Astrocyte (in vitro differentiated cells and primary cell): ENCODE data around the gene MAGI1. TPM values are rescaled to one million over a fixed set of nuclear protein-coding genes. Genes with fewer than 3 reads are reported as not detected.

Experiments used
- DNase-seq: peaks from one replicate; pipeline ENCODE4 v3.0.0-alpha.2; 2010; ENCODE audit warnings: low read depth
- FAIRE-seq: peaks from 2 replicates; lab custom pipeline; 2011; peaks lifted over from hg19 to GRCh38; lab: Jason Lieb, UNC
- H2AFZ ChIP-seq: 2 replicates; pipeline ENCODE4 v1.6.0; 2012; ENCODE audit warnings: low read depth, low read length, inconsistent platforms
- H3K27ac ChIP-seq: 2 replicates; pipeline ENCODE4 v1.5.1; 2011; ENCODE audit warnings: low read depth, low read length, inconsistent platforms
- H3K27me3 ChIP-seq: 2 replicates; pipeline ENCODE4 v1.6.0; 2011; ENCODE audit warnings: low read length, inconsistent platforms; ENCODE audit not compliant: insufficient read depth
- H3K36me3 ChIP-seq: 2 replicates; pipeline ENCODE4 v1.5.1; 2011; ENCODE audit warnings: low read length, inconsistent platforms; ENCODE audit not compliant: insufficient read depth
- H3K4me1 ChIP-seq: 2 replicates; pipeline ENCODE4 v1.5.1; 2011; ENCODE audit warnings: low read length, inconsistent platforms; ENCODE audit not compliant: insufficient read depth
- H3K4me2 ChIP-seq: 2 replicates; pipeline ENCODE4 v1.6.0; 2012; ENCODE audit warnings: low read length, inconsistent platforms
- H3K4me3 ChIP-seq: 2 replicates; pipeline ENCODE4 v1.5.1; 2011; ENCODE audit warnings: low read depth, mild to moderate bottlenecking, low read length, inconsistent platforms; ENCODE audit not compliant: insufficient read depth
- H3K79me2 ChIP-seq: 2 replicates; pipeline ENCODE4 v1.6.0; 2012; ENCODE audit warnings: mild to moderate bottlenecking, low read length, inconsistent platforms; ENCODE audit not compliant: insufficient read depth
- H3K9ac ChIP-seq: 2 replicates; pipeline ENCODE4 v1.6.0; 2012; ENCODE audit warnings: mild to moderate bottlenecking, low read length, inconsistent platforms
- H3K9me3 ChIP-seq: 2 replicates; pipeline ENCODE4 v1.5.1; 2012; ENCODE audit warnings: low read depth, mild to moderate bottlenecking, low read length, inconsistent platforms; ENCODE audit not compliant: insufficient read depth
- H4K20me1 ChIP-seq: 2 replicates; pipeline ENCODE4 v1.6.0; 2012; ENCODE audit warnings: low read length, inconsistent platforms; ENCODE audit not compliant: insufficient read depth
- H3K27ac Mint-ChIP-seq: one replicate; pipeline ENCODE4 v1.8.0; 2021; ENCODE audit warnings: mild to moderate bottlenecking, mixed read lengths; ENCODE audit not compliant: unreplicated experiment
- H3K27me3 Mint-ChIP-seq: one replicate; pipeline ENCODE4 v1.8.0; 2021; ENCODE audit warnings: low read depth, mixed read lengths; ENCODE audit not compliant: unreplicated experiment
- H3K36me3 Mint-ChIP-seq: one replicate; pipeline ENCODE4 v1.8.0; 2021; ENCODE audit warnings: low read depth, mixed read lengths; ENCODE audit not compliant: unreplicated experiment
- H3K4me1 Mint-ChIP-seq: one replicate; pipeline ENCODE4 v1.8.0; 2021; ENCODE audit warnings: low read depth, mixed read lengths; ENCODE audit not compliant: unreplicated experiment
- H3K4me3 Mint-ChIP-seq: one replicate; pipeline ENCODE4 v1.8.0; 2021; ENCODE audit warnings: mild to moderate bottlenecking, moderate library complexity, mixed read lengths; ENCODE audit not compliant: unreplicated experiment
- H3K9me3 Mint-ChIP-seq: one replicate; pipeline ENCODE4 v1.8.0; 2021; ENCODE audit warnings: mild to moderate bottlenecking, mixed read lengths; ENCODE audit not compliant: unreplicated experiment
- CTCF ChIP-seq: IDR thresholded peaks from 2 replicates; pipeline ENCODE4 v1.5.1; 2011; ENCODE audit warnings: low read depth, mild to moderate bottlenecking, inconsistent platforms, low read length, moderate library complexity; ENCODE audit not compliant: insufficient read depth
- EZH2 ChIP-seq: IDR thresholded peaks from 2 replicates; pipeline ENCODE4 v1.6.1; 2012; ENCODE audit warnings: mild to moderate bottlenecking, low read length, inconsistent platforms; ENCODE audit not compliant: insufficient read depth
- total RNA-seq: library from RNA; stranded (reverse); gene quantifications from 2 replicates; pipeline ENCODE4 v1.2.1, GENCODE V29; 2021

Gene MAGI1
- total RNA-seq, 1 donor from 2014 or later = 31.8 TPM

- H3K4me3 Mint-ChIP-seq = no peak overlapping the region
- FAIRE-seq = no peak
Observed at GRCh38 chr3:65927576-65927975, 111.1 kb downstream of the MAGI1 start.

GRCh38 chr3:65925254-65925954, 113.3 kb downstream of the MAGI1 start:
- DNase-seq = no peak
- H3K9me3 Mint-ChIP-seq = no peaks in the 10 kb centered on the region
- H3K36me3 ChIP-seq = no peaks in the 10 kb centered on the region
- no peaks in the 10 kb centered on the region for H3K9me3 ChIP-seq
- H3K36me3 Mint-ChIP-seq = no peaks in the 10 kb centered on the region
- no peak for FAIRE-seq
- H3K4me3 Mint-ChIP-seq = no peak overlapping the region
- peaks cover 26% of the 10 kb centered on the region for H3K4me1 Mint-ChIP-seq
- TF ChIP-seq CTCF = no peak
- no peak for TF ChIP-seq EZH2
- no peak overlapping the region for H3K9ac ChIP-seq
- H3K27ac Mint-ChIP-seq = no peak overlapping the region
- peaks cover 14% of the 10 kb centered on the region for H3K79me2 ChIP-seq
- H3K27me3 Mint-ChIP-seq = peaks cover 6% of the 10 kb centered on the region
- H4K20me1 ChIP-seq = peaks cover 55% of the 10 kb centered on the region
- no peak overlapping the region for H3K4me3 ChIP-seq
- no peak overlapping the region for H2AFZ ChIP-seq
- no peak overlapping the region for H3K4me2 ChIP-seq
- no peaks in the 10 kb centered on the region for H3K27me3 ChIP-seq
- no peak overlapping the region for H3K27ac ChIP-seq
- H3K4me1 ChIP-seq = peaks cover 13% of the 10 kb centered on the region

More at GRCh38 chr3:65927576-65927975, 111.1 kb downstream of the MAGI1 start:
- Mint-ChIP-seq H3K36me3 (no peaks in the 10 kb centered on the region), H3K27ac (no peak overlapping the region), H3K27me3 (peaks cover 6% of the 10 kb centered on the region), H3K9me3 (peaks cover 2% of the 10 kb centered on the region), H3K4me1 (peaks cover 18% of the 10 kb centered on the region)
- TF ChIP-seq EZH2 (no peak), CTCF (no peak)
- DNase-seq = peak; percentile 63
- Histone ChIP-seq H4K20me1 (peaks cover 56% of the 10 kb centered on the region), H3K79me2 (peaks cover 14% of the 10 kb centered on the region), H3K27ac (no peak overlapping the region), H2AFZ (no peak overlapping the region), H3K4me3 (no peak overlapping the region), H3K36me3 (no peaks in the 10 kb centered on the region), H3K27me3 (no peaks in the 10 kb centered on the region), H3K9ac (no peak overlapping the region), H3K9me3 (no peaks in the 10 kb centered on the region), H3K4me2 (peak overlapping the region; percentile 2), H3K4me1 (peaks cover 9% of the 10 kb centered on the region)

- Histone ChIP-seq H3K4me3 (no peak overlapping the region), H3K4me1 (peaks cover 13% of the 10 kb centered on the region), H3K9ac (no peak overlapping the region), H3K9me3 (no peaks in the 10 kb centered on the region), H3K79me2 (peaks cover 14% of the 10 kb centered on the region), H3K36me3 (no peaks in the 10 kb centered on the region), H3K27me3 (no peaks in the 10 kb centered on the region), H3K4me2 (no peak overlapping the region), H3K27ac (no peak overlapping the region), H4K20me1 (peaks cover 55% of the 10 kb centered on the region), H2AFZ (no peak overlapping the region)
- no peaks in the 10 kb centered on the region for H3K9me3 Mint-ChIP-seq
- peaks cover 6% of the 10 kb centered on the region for H3K27me3 Mint-ChIP-seq
- no peak overlapping the region for H3K27ac Mint-ChIP-seq
- FAIRE-seq (no peak), DNase-seq (no peak)
- no peak overlapping the region for H3K4me3 Mint-ChIP-seq
- H3K36me3 Mint-ChIP-seq = no peaks in the 10 kb centered on the region
- H3K4me1 Mint-ChIP-seq = peaks cover 29% of the 10 kb centered on the region
- TF ChIP-seq CTCF = no peak
- TF ChIP-seq EZH2 = no peak
Observed at GRCh38 chr3:65924762-65925161, 114.0 kb downstream of the MAGI1 start.
